B cell (primary cell): Measurements from ENCODE around the gene LRRN4.

Experiments used
- EZH2 ChIP-seq: IDR thresholded peaks from 2 replicates; pipeline ENCODE4 v1.6.1; 2012; ENCODE audit warnings: borderline replicate concordance, low read depth, mild to moderate bottlenecking, moderate library complexity, low read length; ENCODE audit not compliant: insufficient read depth, poor library complexity, severe bottlenecking
- TF ChIP-seq, protein P1 (sequence below): fragments of 200-600 bp; IDR thresholded peaks from one replicate; pipeline ENCODE4 v1.8.0; 2022; ENCODE audit warnings: antibody characterized with exemption, mild to moderate bottlenecking

GRCh38 chr20:6038256-6038655 is 15.6 kb downstream of the LRRN4 start:
- TF ChIP-seq, protein P1, sequence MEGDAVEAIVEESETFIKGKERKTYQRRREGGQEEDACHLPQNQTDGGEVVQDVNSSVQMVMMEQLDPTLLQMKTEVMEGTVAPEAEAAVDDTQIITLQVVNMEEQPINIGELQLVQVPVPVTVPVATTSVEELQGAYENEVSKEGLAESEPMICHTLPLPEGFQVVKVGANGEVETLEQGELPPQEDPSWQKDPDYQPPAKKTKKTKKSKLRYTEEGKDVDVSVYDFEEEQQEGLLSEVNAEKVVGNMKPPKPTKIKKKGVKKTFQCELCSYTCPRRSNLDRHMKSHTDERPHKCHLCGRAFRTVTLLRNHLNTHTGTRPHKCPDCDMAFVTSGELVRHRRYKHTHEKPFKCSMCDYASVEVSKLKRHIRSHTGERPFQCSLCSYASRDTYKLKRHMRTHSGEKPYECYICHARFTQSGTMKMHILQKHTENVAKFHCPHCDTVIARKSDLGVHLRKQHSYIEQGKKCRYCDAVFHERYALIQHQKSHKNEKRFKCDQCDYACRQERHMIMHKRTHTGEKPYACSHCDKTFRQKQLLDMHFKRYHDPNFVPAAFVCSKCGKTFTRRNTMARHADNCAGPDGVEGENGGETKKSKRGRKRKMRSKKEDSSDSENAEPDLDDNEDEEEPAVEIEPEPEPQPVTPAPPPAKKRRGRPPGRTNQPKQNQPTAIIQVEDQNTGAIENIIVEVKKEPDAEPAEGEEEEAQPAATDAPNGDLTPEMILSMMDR = no peak
- no peak for TF ChIP-seq EZH2
